ENCODE results near the gene RAB12.

RAB12 gene

GRCh38 chr18:8614875-8615274, 5.6 kb downstream of the RAB12 start:
- Histone ChIP-seq H3K9ac (ENCODE audit: low read depth, low read length) (no peak overlapping the region), H3K4me2 (ENCODE audit: insufficient read depth, low read length) (no peak overlapping the region), H4K20me1 (ENCODE audit: insufficient read depth, low read length) (peaks cover 84% of the 10 kb centered on the region), H3K36me3 (ENCODE audit: insufficient read depth, low read length) (peaks cover 34% of the 10 kb centered on the region), H2AFZ (ENCODE audit: low read depth, low read length) (no peak overlapping the region), H3K27me3 (ENCODE audit: insufficient read depth, low read length, poor library complexity) (no peaks in the 10 kb centered on the region), H3K4me1 (ENCODE audit: insufficient read depth, low read length) (peaks cover 25% of the 10 kb centered on the region), H3K27ac (ENCODE audit: low read length) (no peak overlapping the region), H3K79me2 (ENCODE audit: insufficient read depth, low read length) (peaks cover 100% of the 10 kb centered on the region), H3K4me3 (ENCODE audit: low read depth in 1 of 2, low read length in 2 of 2) (no peak overlapping the region), H3K9me3 (ENCODE audit: insufficient read depth, low read length, severe bottlenecking) (no peaks in the 10 kb centered on the region)
- ATAC-seq (ENCODE audit: insufficient read depth, low read depth) (no peak), DNase-seq (no peak)
- no peak for TF ChIP-seq EZH2 (IDR thresholded peaks at IDR 0.05; ENCODE audit: borderline replicate concordance, low read depth, low read length, severe bottlenecking)
- no peak for TF ChIP-seq CTCF (IDR thresholded peaks at IDR 0.05; ENCODE audit: borderline replicate concordance, extremely low read depth, low read length, poor library complexity, severe bottlenecking)

GRCh38 chr18:8615397-8616027, 6.3 kb downstream of the RAB12 start:
- H3K27ac ChIP-seq (ENCODE audit: low read length), result no peak overlapping the region

GRCh38 chr18:8616028-8616401, 6.8 kb downstream of the RAB12 start:
- no peak overlapping the region for H3K4me3 ChIP-seq (ENCODE audit: low read depth in 1 of 2, low read length in 2 of 2)
- ATAC-seq (ENCODE audit: insufficient read depth, low read depth) (no peak), DNase-seq (no peak)
- peaks cover 44% of the 10 kb centered on the region for H3K36me3 ChIP-seq (ENCODE audit: insufficient read depth, low read length)
- no peaks in the 10 kb centered on the region for H3K9me3 ChIP-seq (ENCODE audit: insufficient read depth, low read length, severe bottlenecking)
- H3K27me3 ChIP-seq (ENCODE audit: insufficient read depth, low read length, poor library complexity), result no peaks in the 10 kb centered on the region
- H2AFZ ChIP-seq (ENCODE audit: low read depth, low read length), result no peak overlapping the region
- no peak overlapping the region for H3K9ac ChIP-seq (ENCODE audit: low read depth, low read length)
- H3K4me2 ChIP-seq (ENCODE audit: insufficient read depth, low read length), result no peak overlapping the region
- H3K79me2 ChIP-seq (ENCODE audit: insufficient read depth, low read length), result peaks cover 100% of the 10 kb centered on the region
- peaks cover 17% of the 10 kb centered on the region for H3K4me1 ChIP-seq (ENCODE audit: insufficient read depth, low read length)
- peaks cover 82% of the 10 kb centered on the region for H4K20me1 ChIP-seq (ENCODE audit: insufficient read depth, low read length)
- H3K27ac ChIP-seq (ENCODE audit: low read length), result no peak overlapping the region
- no peak for TF ChIP-seq CTCF (IDR thresholded peaks at IDR 0.05; ENCODE audit: borderline replicate concordance, extremely low read depth, low read length, poor library complexity, severe bottlenecking)
- TF ChIP-seq EZH2 (IDR thresholded peaks at IDR 0.05; ENCODE audit: borderline replicate concordance, low read depth, low read length, severe bottlenecking), result no peak

More at GRCh38 chr18:8615397-8616027, 6.3 kb downstream of the RAB12 start:
- Histone ChIP-seq H3K9me3 (ENCODE audit: insufficient read depth, low read length, severe bottlenecking) (no peaks in the 10 kb centered on the region), H3K9ac (ENCODE audit: low read depth, low read length) (no peak overlapping the region), H3K4me2 (ENCODE audit: insufficient read depth, low read length) (no peak overlapping the region), H3K4me1 (ENCODE audit: insufficient read depth, low read length) (peaks cover 22% of the 10 kb centered on the region), H3K4me3 (ENCODE audit: low read depth in 1 of 2, low read length in 2 of 2) (no peak overlapping the region), H4K20me1 (ENCODE audit: insufficient read depth, low read length) (peaks cover 82% of the 10 kb centered on the region), H2AFZ (ENCODE audit: low read depth, low read length) (no peak overlapping the region), H3K27me3 (ENCODE audit: insufficient read depth, low read length, poor library complexity) (no peaks in the 10 kb centered on the region), H3K79me2 (ENCODE audit: insufficient read depth, low read length) (peaks cover 100% of the 10 kb centered on the region), H3K36me3 (ENCODE audit: insufficient read depth, low read length) (peaks cover 39% of the 10 kb centered on the region)
- ATAC-seq (ENCODE audit: insufficient read depth, low read depth) (no peak), DNase-seq (no peak)
- no peak for TF ChIP-seq EZH2 (IDR thresholded peaks at IDR 0.05; ENCODE audit: borderline replicate concordance, low read depth, low read length, severe bottlenecking)
- no peak for TF ChIP-seq CTCF (IDR thresholded peaks at IDR 0.05; ENCODE audit: borderline replicate concordance, extremely low read depth, low read length, poor library complexity, severe bottlenecking)
